C1 segment of cervical spinal cord (tissue), 14 donors: Measurements from ENCODE around the gene WDR70.

Source experiments
- DNase-seq, 14 donors: peaks; one replicate each; lab custom pipeline; 2025; lab: John Stamatoyannopoulos, UW

The WDR70 gene

GRCh38 chr5:37722236-37723161, 343.4 kb downstream of the WDR70 start:
- DNase-seq: no peak

GRCh38 chr5:37723162-37723961, 344.2 kb downstream of the WDR70 start:
- peak in 4 of 14 donors; percentile 8 to 32 (median 12) for DNase-seq

- no peak for DNase-seq
Observed at GRCh38 chr5:37724395-37725125, 345.4 kb downstream of the WDR70 start.

- no peak for DNase-seq
Observed at GRCh38 chr5:37725185-37725584, 346.1 kb downstream of the WDR70 start.

GRCh38 chr5:37727238-37727637, 348.1 kb downstream of the WDR70 start:
- DNase-seq: no peak

GRCh38 chr5:37730896-37731455, 351.9 kb downstream of the WDR70 start:
- peak in 1 of 14 donors; percentile 67 for DNase-seq

- DNase-seq: no peak
Observed at GRCh38 chr5:37734114-37734513, 355.0 kb downstream of the WDR70 start.

GRCh38 chr5:37735649-37736347, 356.7 kb downstream of the WDR70 start:
- DNase-seq: peak in 7 of 14 donors; percentile 3 to 55 (median 28)

GRCh38 chr5:37736397-37736796, 357.3 kb downstream of the WDR70 start:
- DNase-seq: no peak

- peak in 1 of 14 donors; percentile 11 for DNase-seq
Observed at GRCh38 chr5:37737326-37738056, 358.4 kb downstream of the WDR70 start.

- no peak for DNase-seq
Observed at GRCh38 chr5:37738057-37738691, 359.1 kb downstream of the WDR70 start.

GRCh38 chr5:37738865-37739488, 359.9 kb downstream of the WDR70 start:
- DNase-seq: no peak

GRCh38 chr5:37739817-37740261, 360.7 kb downstream of the WDR70 start:
- no peak for DNase-seq

GRCh38 chr5:37740331-37741066, 361.4 kb downstream of the WDR70 start:
- no peak for DNase-seq

- DNase-seq: no peak
Observed at GRCh38 chr5:37742111-37742510, 363.0 kb downstream of the WDR70 start.

GRCh38 chr5:37751227-37751626, 372.1 kb downstream of the WDR70 start:
- DNase-seq: no peak

- DNase-seq: peak in 1 of 14 donors; percentile 92
Observed at GRCh38 chr5:37754976-37755375, 375.9 kb downstream of the WDR70 start.

- DNase-seq: peak in 1 of 14 donors; percentile 96
Observed at GRCh38 chr5:37755581-37755980, 376.5 kb downstream of the WDR70 start.
